HG03175 (cell line): Measurements from ENCODE around the gene SMYD5.
"Not testable (repeated sequence)": the region's sequence is repeated elsewhere in the genome, so short reads cannot be mapped to it uniquely, and the experiment has no call there.

Source experiments
- ATAC-seq: cut with Tn5 transposase; IDR thresholded peaks from one replicate; pipeline ENCODE4 v1.9.1; 2021; ENCODE audit warnings: mild to moderate bottlenecking, moderate library complexity; ENCODE audit not compliant: unreplicated experiment

The SMYD5 gene

DNA sequence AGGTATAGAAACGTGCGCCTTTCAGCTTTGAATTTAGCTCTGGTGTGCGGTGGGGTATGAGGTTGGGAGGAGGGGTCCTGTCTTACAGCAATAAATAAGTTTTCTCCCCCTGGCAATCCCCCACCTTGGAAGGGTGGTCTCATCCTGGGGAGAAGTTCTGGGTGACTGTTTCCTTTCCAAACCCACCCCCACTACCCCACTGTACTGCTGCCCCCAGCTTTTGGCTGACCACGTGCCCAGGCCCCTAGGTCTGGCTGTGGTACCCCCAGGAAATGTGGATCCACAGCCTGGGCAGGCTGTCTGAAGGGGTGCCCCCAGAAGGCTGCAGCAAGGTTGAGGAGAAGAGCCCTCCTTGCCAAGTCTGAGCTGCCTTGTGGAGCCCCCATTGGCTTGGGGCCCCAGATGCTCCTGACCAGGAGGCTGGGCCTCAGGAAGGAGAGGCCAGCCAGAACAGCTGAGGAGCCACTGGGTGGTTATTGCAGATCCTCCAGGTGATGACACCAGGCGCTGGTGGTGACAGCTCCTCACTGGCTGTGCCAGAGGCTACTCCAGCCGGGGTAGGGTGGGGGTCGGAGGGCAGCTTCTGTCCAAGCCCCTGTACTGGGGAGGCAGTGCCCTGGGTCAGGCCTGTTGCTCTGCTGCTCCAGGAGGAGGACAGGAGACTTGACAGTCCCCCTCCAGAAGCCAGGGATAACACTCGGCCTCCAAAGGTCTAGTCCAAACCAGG is 44.3 kb downstream of the SMYD5 start:
- no peak for ATAC-seq

- no peak for ATAC-seq
Measured at GRCh38 chr2:73258913-73259215, 44.8 kb downstream of the SMYD5 start.

DNA sequence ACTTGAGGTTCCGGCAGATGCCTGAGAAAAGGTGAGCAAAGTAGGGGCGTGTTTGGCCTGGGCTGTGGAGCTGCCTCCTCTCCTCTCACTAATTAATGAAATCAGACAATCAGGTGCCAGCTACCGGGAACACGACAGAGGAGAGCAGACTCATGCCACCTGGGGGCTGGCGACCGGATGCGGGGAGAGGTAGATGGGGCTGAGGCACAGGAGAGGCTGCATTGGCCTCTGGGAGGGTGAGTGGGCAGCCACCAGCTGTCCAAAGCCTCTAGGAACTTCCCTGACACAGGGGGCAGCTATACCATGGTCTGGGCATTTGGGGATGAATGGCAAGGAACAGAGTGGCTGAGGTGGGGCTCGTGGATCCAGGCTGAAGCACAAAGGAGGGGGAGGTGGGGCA is 45.2 kb downstream of the SMYD5 start:
- no peak for ATAC-seq

DNA sequence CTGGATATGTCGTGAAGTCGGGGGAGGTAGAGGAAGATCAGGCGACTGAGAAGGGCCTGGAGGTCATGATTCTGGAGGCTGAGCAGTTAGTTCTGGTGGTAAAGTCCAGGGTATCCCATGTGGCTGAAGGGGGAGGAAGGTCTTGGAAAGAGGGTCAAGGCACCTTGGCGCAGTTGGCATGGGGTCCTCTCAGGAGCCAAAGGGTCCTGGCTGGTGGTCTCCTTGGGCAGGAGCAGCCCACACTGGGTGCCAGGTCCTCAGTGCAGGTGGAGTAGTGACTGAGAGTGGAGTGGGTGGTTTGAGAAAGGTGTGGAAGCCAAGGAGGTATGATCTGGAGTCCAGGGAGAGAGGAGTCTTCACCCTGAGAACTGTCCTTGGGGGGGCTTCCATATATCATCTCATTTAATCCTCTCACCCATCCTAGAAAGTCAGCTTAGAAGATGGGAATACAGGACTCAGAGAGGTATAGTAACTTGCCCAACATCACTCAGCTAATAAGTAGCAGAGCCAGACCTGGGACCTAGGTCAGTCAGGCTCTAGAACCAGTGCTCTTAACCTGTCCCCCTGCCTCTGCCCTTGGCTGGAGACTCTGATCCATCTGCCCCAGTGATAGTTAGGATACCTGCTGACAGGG is 45.8 kb downstream of the SMYD5 start:
- no peak for ATAC-seq

- ATAC-seq: no peak
Measured at GRCh38 chr2:73260338-73260984, 46.4 kb downstream of the SMYD5 start.

DNA sequence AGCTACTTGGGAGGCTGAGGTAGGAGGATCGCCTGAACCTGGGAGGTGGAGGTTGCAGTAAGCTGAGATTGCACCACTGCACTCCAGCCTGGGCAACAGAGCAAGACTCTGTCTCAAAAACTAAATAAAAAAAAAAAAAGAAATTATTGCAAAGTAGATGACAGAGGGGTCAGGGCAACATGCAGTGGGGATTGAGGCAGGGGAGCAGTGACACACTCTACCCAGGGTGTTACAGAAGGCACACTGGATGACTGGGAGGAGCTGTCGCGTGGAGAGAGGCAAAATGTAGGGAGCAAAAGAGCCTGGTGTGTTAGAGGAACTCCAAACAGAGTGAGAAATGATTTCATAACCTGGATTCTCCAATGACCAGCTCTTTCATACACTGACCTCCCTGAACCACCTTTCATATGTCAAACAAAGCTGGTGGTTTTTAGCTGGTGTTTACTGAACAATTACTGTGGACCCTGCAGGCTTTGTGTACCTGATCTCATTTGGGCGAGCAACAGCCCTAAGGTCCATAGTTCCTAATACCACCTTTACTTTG is 48.1 kb downstream of the SMYD5 start:
- no peak for ATAC-seq

DNA sequence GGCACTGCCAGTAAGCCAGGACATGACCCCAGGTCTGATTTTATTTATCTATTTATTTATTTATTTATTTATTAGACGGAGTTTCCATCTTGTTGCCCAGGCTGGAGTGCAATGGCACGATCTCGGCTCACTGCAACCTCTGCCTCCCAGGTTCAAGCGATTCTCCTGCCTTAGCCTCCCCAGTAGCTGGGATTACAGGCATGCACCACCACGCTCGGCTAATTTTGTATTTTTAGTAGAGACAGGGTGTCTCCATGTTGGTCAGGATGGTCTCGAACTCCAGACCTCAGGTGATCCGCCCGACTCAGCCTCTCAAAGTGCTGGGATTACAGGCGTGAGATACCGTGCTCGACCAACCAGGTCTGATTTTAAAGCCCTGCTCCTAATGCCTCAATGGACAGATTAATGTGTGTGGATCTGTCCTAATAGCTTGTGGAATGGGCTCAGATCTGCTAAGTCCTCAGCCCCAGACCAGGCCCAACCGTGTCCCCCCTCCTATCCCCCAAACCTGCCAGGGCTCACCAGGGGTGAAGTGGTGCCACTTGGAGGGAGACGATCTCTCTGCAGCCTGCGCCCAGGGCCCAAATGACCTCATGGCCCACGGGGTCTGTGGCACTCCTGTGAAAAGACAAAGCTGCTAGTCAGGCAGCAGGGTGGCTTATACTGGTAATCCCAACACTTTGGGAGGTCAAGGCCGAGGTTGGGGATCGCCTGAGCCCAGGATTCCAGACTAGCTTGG is 48.8 kb downstream of the SMYD5 start:
- ATAC-seq: not testable (repeated sequence)

DNA sequence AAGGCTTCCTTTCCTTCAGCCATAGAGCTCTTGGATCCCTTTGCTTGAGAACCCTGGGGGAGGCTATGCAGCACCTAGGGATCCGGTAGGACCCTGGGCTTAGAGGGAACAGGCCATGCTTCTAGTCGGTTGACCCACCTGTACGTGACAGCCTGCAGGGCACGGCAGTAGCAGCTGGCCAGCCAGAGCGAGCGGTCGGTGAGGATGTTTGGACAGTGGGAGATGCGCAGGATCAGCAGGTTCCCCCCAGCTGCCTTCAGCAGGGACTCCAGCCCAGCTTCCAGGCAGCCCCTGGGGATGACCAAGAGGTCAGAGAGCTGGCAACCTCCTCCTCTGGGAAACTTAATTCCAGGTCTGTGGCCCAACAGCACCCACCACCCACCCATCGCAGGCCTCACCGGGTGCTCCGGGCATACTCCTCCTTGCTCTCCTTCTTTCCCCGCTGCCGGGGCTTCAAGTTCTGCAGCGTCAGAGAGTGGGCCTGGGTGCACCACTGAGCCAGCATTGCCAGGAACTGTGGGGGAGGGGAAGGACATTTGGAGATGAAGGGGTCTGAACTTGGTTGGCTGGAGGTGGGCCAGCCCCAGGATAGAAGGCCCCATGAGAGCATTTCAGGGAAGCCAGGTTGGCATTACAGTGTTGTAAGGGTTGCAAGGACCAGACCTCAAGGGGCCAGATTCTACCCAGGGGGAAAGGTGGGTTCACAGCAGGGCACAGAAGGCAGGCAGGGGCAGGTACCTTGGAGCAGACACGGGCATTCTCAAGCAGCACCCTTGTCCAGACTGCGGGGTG is 49.7 kb downstream of the SMYD5 start:
- ATAC-seq: no peak

DNA sequence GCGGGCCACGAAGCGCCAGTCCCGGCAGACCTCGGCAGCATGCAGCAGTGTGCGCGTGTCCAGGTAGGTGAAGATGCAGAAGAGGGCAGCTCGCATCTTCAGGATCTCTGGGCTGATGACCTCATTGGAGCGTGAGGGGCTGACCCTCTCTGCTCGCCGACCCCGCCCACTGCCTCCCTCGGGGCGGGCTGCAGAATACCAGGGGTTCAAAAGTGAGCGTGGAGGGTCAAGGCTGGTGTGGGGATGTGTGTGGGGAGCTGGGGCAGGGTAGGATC is 50.2 kb downstream of the SMYD5 start:
- ATAC-seq: no peak

DNA sequence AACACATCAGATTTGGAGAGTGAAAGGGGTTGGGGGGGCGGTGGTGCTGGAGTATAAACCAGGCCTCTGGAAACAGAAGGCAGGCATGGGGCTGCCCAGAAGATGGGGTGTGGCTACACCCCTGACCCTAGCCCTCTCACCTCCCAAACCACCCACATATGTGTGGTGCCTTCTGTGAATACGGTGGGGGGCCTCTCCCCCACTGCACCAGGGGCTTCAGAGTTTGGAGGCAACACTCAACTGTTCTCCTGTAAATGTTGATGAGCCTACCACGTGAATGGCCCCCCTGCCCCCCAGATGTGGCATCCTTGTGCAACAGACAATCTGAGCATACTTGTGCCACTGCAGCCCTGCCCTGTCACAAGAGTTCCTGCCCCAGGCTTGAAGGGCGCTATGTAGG is 50.7 kb downstream of the SMYD5 start:
- ATAC-seq: no peak

DNA sequence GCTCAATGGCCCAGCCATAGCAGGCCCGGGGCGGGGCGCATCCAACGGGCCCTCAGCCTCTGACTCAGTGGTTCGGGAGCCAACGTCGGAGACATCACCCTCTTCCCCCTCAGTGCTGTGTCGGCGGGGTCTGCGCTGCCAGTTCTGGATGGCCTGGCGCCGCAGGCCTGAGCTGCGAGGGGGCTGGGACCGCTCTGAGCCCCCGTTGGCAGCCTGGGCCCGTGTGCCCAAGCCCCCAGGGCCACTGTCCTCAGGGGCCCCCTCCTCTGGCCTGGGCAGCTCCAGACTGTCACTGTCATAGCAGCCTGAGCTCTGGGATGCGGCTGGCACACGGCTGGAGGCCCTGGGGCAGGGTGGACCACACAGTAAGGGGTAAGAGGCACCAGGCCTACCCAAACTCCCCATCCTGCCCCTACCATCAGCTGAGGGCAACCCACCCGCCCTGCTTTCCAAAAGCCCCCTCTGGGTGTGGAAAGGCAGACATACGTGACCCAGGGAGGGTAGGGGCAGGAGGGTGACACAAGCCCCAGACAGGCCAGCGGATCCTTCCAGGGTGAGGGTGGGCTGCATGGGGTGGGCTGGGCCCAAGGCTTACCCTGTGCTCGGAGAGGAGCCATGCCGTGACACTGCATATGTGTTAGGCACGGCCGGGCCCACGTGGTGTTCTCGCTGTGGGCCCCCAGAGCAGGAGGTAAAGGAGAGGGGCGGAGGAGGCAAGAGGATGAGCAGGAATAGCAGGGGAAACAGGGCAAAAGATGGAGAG is 51.4 kb downstream of the SMYD5 start:
- no peak for ATAC-seq

DNA sequence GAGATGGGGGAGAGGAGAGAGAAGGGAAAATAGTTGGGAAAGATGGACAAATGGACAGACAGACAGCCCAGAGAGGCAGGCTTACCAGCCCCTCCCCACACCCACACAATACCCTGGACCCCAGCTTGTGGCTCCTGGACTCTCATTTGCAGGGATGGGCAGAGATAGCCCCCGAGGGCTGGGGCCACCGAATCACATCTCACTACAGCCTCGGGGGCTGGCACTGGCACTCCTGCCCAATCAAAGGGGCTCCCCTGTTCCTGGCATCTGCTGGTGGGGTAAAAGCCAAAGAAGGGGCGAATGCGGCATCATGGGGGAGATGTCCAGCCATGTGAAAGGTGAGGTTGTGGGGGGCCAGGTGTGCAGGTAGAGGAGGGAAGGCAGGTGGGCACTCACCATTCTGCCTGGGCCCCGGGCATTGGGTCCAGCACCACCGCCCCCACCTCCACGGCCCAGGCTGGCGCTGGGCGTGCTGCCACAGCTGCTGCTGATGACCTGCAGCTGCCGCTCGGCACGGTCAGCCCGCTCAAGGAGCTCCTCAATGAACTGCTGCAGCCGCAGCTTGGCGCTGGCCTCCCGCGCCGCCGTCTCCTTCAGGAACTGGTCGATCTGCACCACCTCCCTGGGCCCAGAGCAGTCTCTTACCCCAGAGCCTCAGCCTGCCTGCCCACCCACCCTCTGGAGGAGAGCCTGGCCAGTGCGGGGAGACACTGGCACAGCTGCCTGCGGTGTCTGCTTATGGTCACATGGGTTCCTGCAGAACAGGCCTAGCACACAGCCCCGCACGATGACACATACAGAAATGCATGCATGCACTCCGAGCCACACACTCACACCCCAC is 52.2 kb downstream of the SMYD5 start:
- ATAC-seq: no peak

DNA sequence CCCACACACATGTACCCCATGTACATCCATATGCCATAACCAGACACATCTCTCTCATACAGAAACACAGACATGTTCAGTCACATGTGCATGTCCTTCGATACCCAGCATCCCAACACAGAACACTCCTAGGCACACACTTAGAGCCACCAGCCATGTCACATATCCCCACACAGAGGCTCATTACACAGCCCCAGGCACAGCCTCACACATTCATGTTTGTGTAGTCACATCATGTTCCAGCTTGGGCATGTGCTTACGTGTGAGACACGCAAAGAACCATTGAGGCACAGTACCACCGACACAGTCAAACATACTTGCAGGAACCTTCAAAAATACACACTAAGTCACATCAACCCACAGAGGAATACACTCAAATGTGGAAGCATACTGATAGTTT is 53.0 kb downstream of the SMYD5 start:
- ATAC-seq: no peak

- ATAC-seq: no peak
Measured at GRCh38 chr2:73268366-73268829, 54.4 kb downstream of the SMYD5 start.

- ATAC-seq: peak; percentile 84
Measured at GRCh38 chr2:73268830-73269685, 55.0 kb downstream of the SMYD5 start.

DNA sequence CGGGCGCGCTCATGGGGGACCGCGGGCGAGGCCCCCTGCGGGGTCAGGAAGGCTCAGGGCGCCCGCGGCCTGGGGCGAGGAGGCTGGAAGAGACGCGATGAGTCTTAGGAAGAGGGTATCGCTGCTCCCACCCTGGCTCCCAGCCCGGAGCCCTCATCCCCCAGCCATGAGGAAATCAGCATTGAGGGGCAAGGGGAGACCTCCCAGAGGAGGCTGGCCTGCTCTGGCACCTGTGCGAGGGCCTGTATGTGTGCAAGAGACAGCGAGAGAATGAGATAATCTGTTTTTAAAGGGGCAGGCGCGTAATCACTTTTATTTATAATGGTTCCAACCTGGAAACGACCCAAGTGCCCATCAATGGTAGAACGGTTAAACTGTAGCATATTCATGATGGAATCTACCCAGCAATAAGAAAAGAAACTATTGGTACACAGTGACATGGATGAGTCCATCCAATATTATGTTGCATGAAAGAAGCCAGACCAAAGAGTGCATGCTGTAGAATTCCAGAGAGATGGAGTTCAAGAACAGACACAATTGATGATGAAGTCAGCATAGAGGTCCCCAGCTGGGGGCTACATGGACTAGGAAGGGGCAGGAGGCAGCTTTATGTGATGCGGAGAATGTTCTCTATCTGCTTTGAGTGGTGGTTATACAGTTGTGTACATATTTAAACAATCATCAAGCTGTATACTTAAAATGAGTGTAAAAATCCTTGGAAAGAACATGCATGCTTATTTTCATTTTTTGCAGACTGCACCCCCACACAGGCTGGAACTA is 55.8 kb downstream of the SMYD5 start:
- ATAC-seq: peak; percentile 18

DNA sequence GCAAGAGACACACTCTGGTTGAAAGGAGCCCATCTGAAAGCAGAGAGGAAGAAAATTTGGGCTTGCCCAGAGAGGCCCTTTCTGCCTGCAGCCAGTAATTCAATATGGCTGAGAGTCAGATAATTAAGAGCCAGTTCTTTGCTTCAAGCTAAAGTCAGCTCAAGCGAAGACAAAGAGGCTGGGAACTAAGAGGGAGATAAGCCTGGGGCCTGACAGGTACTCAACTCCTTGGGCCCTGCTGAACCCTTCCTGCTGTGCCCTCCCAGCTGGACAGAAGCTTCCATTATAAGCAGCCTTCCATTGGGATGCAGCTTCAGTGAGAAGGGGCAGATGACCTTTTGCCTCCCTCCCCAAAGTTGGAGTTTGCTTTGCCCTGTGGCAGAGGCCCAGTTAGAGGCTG is 58.2 kb downstream of the SMYD5 start:
- ATAC-seq: no peak
